Right lobe of liver (tissue), 4 donors: Measurements from ENCODE around the gene SPOP.

Experiments used
- POLR2A ChIP-seq: fragments of 450-650 bp; IDR thresholded peaks from one replicate; pipeline ENCODE4 v1.6.1; 2017; ENCODE audit warnings: antibody characterized with exemption, mild to moderate bottlenecking
- TF ChIP-seq, protein P1 (sequence below), 4 donors: fragments of 200-600 bp in 3 of 4; fragments of 450-650 bp in 1 of 4; IDR thresholded peaks; one replicate each; pipeline versions ENCODE4 v1.5.1 to v1.8.0; 2016 to 2022; ENCODE audit warnings: antibody characterized with exemption in 4 of 4, mild to moderate bottlenecking in 2 of 4
- donor health status: DM: no; HTN: no; CAD: no.
- donor health status: DM: no; HTN: no; CAD: no.
- donor health status: DM: no; HTN: yes; CAD: no.

DNA sequence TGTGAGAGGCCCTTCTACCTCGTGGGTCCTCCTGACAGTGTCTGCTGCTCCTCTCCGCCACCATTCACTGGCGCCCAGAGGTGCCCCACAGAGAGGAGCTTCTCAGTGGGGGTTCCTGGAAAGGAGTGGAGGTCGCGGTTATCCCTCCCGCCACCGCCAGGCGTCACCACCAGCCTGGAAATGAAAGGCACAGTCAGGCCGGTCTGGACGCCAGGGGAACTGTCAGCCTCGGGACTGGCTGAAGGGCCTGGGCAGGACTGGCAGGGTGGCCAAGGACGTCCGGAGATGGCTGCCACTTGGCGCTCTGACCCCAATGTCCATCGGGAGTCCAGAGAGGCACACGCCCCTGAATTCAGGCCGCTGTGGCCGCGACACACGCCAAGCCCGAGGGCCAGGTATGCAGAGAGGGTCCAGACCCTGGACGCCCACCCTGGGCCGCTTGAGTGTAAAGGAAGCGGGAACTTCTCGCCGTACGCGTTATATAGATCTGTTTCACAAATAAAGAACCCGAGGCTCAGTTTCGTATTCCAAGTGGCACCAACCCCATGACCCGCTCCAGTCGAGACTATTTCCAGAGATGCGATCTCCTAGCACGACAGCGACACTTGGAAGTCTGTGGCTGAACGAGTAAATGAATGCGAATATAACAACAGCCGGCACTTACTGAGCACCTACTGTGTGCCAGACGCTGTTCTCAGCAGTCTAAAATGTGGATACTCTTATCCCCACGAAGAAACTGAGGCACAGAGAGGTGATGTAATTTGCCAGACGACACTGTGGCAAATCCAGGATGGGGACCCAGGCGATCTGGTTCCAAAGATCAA lies 109.8 kb downstream of the SPOP start:
- TF ChIP-seq, protein P1, sequence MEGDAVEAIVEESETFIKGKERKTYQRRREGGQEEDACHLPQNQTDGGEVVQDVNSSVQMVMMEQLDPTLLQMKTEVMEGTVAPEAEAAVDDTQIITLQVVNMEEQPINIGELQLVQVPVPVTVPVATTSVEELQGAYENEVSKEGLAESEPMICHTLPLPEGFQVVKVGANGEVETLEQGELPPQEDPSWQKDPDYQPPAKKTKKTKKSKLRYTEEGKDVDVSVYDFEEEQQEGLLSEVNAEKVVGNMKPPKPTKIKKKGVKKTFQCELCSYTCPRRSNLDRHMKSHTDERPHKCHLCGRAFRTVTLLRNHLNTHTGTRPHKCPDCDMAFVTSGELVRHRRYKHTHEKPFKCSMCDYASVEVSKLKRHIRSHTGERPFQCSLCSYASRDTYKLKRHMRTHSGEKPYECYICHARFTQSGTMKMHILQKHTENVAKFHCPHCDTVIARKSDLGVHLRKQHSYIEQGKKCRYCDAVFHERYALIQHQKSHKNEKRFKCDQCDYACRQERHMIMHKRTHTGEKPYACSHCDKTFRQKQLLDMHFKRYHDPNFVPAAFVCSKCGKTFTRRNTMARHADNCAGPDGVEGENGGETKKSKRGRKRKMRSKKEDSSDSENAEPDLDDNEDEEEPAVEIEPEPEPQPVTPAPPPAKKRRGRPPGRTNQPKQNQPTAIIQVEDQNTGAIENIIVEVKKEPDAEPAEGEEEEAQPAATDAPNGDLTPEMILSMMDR (IDR thresholded peaks at IDR 0.05), result peak; percentile 91 to 99 (median 94)
- TF ChIP-seq POLR2A, result no peak
